ENCODE measurements around the gene COPRS.

DNA sequence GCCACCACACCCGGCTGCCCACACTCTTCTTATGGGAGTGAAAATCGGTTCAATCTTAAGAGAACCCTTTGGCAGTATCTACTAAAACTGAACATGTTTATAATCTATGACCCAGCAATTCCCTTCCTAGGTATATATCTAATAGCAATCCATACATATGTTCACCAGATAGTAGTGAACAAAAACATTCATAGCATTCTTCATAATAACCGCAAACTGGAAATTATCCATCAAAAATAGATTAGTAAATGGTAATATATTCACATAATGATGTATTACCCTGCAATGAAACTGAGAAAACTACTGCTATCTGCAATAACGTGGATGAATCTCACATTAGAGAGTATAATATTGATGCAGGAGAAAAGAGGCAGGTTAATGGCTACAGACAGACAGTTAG is 23.1 kb downstream of the COPRS start:
- no peak for TF ChIP-seq FOXM1 (IDR thresholded peaks at IDR 0.05; ENCODE audit: low read depth)
- no peak for TF ChIP-seq ELF1 (IDR thresholded peaks at IDR 0.05)
- TF ChIP-seq CTCF (IDR thresholded peaks at IDR 0.05) = no peak
- TF ChIP-seq TAF1 (IDR thresholded peaks at IDR 0.05; ENCODE audit: borderline replicate concordance, low read depth, low read length) = no peak
- TF ChIP-seq MXI1 (IDR thresholded peaks at IDR 0.05; ENCODE audit: low read depth, low read length) = no peak
- TF ChIP-seq POLR2AphosphoS5 (IDR thresholded peaks at IDR 0.05; ENCODE audit: low read depth, low read length) = no peak
- TF ChIP-seq SMC3 (IDR thresholded peaks at IDR 0.05; ENCODE audit: low read depth, low read length) = no peak
- TF ChIP-seq RAD21 (IDR thresholded peaks at IDR 0.05; ENCODE audit: low read length) = no peak
- no peak for TF ChIP-seq JUND (IDR thresholded peaks at IDR 0.05)
- TF ChIP-seq, protein P1, sequence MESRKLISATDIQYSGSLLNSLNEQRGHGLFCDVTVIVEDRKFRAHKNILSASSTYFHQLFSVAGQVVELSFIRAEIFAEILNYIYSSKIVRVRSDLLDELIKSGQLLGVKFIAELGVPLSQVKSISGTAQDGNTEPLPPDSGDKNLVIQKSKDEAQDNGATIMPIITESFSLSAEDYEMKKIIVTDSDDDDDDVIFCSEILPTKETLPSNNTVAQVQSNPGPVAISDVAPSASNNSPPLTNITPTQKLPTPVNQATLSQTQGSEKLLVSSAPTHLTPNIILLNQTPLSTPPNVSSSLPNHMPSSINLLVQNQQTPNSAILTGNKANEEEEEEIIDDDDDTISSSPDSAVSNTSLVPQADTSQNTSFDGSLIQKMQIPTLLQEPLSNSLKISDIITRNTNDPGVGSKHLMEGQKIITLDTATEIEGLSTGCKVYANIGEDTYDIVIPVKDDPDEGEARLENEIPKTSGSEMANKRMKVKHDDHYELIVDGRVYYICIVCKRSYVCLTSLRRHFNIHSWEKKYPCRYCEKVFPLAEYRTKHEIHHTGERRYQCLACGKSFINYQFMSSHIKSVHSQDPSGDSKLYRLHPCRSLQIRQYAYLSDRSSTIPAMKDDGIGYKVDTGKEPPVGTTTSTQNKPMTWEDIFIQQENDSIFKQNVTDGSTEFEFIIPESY (IDR thresholded peaks at IDR 0.05; ENCODE audit: borderline replicate concordance, low read depth) = no peak
- TF ChIP-seq EZH2phosphoT487 (IDR thresholded peaks at IDR 0.05; ENCODE audit: borderline replicate concordance, low read depth) = no peak
- no peak for TF ChIP-seq MEF2A (IDR thresholded peaks at IDR 0.05; ENCODE audit: borderline replicate concordance, low read depth)
- TF ChIP-seq NFIC (IDR thresholded peaks at IDR 0.05; ENCODE audit: borderline replicate concordance) = no peak
- TF ChIP-seq, protein P2, sequence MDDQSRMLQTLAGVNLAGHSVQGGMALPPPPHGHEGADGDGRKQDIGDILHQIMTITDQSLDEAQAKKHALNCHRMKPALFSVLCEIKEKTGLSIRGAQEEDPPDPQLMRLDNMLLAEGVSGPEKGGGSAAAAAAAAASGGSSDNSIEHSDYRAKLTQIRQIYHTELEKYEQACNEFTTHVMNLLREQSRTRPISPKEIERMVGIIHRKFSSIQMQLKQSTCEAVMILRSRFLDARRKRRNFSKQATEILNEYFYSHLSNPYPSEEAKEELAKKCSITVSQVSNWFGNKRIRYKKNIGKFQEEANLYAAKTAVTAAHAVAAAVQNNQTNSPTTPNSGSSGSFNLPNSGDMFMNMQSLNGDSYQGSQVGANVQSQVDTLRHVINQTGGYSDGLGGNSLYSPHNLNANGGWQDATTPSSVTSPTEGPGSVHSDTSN (IDR thresholded peaks at IDR 0.05) = no peak
